Fibroblast of lung (primary cell): ENCODE data around the gene RIMS4. TPM values are rescaled to one million over a fixed set of nuclear protein-coding genes. Genes with fewer than 3 reads are reported as not detected.

ENCODE experiments used
- DNase-seq, 2 donors: peaks; one replicate each; pipeline versions ENCODE4 v3.0.0 to v3.0.0-alpha.2; 2010; ENCODE audit warnings: low read depth in 2 of 2
- H2AFZ ChIP-seq: 2 replicates; pipeline ENCODE4 v1.5.1; 2012; ENCODE audit warnings: low read length, control low read depth, inconsistent platforms
- H3K27ac ChIP-seq: 2 replicates; pipeline ENCODE4 v1.5.1; 2011; ENCODE audit warnings: low read length, control low read depth; ENCODE audit not compliant: insufficient read depth
- H3K27me3 ChIP-seq: 2 replicates; pipeline ENCODE4 v1.5.1; 2011; ENCODE audit warnings: mild to moderate bottlenecking, low read length; ENCODE audit not compliant: control insufficient read depth, insufficient read depth
- H3K36me3 ChIP-seq: 2 replicates; pipeline ENCODE4 v1.5.1; 2011; ENCODE audit warnings: low read length; ENCODE audit not compliant: control insufficient read depth, insufficient read depth
- H3K4me1 ChIP-seq: 2 replicates; pipeline ENCODE4 v1.5.1; 2011; ENCODE audit warnings: low read length; ENCODE audit not compliant: control insufficient read depth, insufficient read depth; ENCODE audit errors: extremely low read depth
- H3K4me2 ChIP-seq: 2 replicates; pipeline ENCODE4 v1.5.1; 2011; ENCODE audit warnings: low read length, control low read depth; ENCODE audit not compliant: insufficient read depth; ENCODE audit errors: extremely low read depth
- H3K4me3 ChIP-seq, 4 experiments: fragments of 200-600 bp in 1 of 4; sonication (generic) in 1 of 4; replicated peaks in 1 of 4; 2 replicates each; pipeline ENCODE4 v1.5.1; 2011 to 2016; ENCODE audit warnings: low read length in 4 of 4, low read depth in 3 of 4, mild to moderate bottlenecking in 3 of 4, control low read depth in 2 of 4, inconsistent platforms in 1 of 4, mixed read lengths in 1 of 4; ENCODE audit not compliant: insufficient read depth in 1 of 4; ENCODE audit errors: control extremely low read depth in 1 of 4
- H3K79me2 ChIP-seq: 2 replicates; pipeline ENCODE4 v1.5.1; 2012; ENCODE audit warnings: mild to moderate bottlenecking, low read length, inconsistent platforms; ENCODE audit not compliant: control insufficient read depth, insufficient read depth
- H3K9ac ChIP-seq: 2 replicates; pipeline ENCODE4 v1.5.1; 2011; ENCODE audit warnings: mild to moderate bottlenecking, low read length, control low read depth; ENCODE audit not compliant: insufficient read depth
- H3K9me3 ChIP-seq: 2 replicates; pipeline ENCODE4 v1.5.1; 2012; ENCODE audit warnings: low read depth, low read length; ENCODE audit not compliant: control insufficient read depth, insufficient read depth
- H4K20me1 ChIP-seq: 2 replicates; pipeline ENCODE4 v1.5.1; 2011; ENCODE audit warnings: low read length; ENCODE audit not compliant: control insufficient read depth, insufficient read depth; ENCODE audit errors: extremely low read depth
- EZH2 ChIP-seq: IDR thresholded peaks from 2 replicates; pipeline ENCODE4 v1.5.1; 2012; ENCODE audit warnings: low read length, control low read depth, mild to moderate bottlenecking; ENCODE audit errors: missing control alignments
- polyA plus RNA-seq, 2 donors: library from polyadenylated mRNA; depleted of rRNA in 1 of 2; stranded (reverse) in 1 of 2; unstranded in 1 of 2; fragments of >200 nt; gene quantifications; 2 replicates each; pipeline ENCODE4 v1.2.1, GENCODE V29; 2011 to 2012; ENCODE audit warnings: missing spikeins in 1 of 2
- total RNA-seq: library from RNA; depleted of rRNA; stranded (reverse); fragments of >200 nt; gene quantifications from 2 replicates; pipeline ENCODE4 v1.2.1, GENCODE V29; 2014
- TF ChIP-seq, protein P1 (sequence below), 2 donors: IDR thresholded peaks in 1 of 2; conservative IDR thresholded peaks in 1 of 2; 1 replicate in 1 of 2; 2 replicates in 1 of 2; pipeline ENCODE4 v1.5.1; 2011 to 2012; ENCODE audit warnings: low read length in 2 of 2, control low read depth in 1 of 2, inconsistent platforms in 1 of 2, low read depth in 1 of 2, mild to moderate bottlenecking in 1 of 2

RIMS4 gene
- total and polyA plus RNA-seq, 2 donors (not counting 1 experiment from before 2014, with no cell fraction given), result under 0.01 to 0.03 TPM

DNA sequence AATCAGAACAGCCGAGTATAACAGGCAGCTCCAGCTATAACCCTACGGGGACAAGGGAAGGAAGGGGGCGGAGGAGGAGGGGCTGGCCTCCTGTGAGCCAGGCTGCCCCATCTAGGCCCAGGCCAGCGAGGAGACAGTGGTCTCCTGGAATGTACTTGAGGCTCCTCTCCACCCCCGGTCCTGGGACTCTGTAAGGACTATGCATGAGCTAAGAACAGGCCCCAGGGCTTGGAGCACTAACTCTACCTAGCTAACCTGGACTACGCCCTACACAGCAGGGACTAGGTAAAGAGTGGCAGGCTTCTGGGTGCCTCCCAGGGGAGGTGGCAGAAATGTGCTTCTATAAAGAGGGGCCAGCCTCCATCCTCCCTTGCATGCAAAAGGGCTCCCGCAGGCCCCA, 55.8 kb downstream of the RIMS4 start:
- TF ChIP-seq, protein P1, sequence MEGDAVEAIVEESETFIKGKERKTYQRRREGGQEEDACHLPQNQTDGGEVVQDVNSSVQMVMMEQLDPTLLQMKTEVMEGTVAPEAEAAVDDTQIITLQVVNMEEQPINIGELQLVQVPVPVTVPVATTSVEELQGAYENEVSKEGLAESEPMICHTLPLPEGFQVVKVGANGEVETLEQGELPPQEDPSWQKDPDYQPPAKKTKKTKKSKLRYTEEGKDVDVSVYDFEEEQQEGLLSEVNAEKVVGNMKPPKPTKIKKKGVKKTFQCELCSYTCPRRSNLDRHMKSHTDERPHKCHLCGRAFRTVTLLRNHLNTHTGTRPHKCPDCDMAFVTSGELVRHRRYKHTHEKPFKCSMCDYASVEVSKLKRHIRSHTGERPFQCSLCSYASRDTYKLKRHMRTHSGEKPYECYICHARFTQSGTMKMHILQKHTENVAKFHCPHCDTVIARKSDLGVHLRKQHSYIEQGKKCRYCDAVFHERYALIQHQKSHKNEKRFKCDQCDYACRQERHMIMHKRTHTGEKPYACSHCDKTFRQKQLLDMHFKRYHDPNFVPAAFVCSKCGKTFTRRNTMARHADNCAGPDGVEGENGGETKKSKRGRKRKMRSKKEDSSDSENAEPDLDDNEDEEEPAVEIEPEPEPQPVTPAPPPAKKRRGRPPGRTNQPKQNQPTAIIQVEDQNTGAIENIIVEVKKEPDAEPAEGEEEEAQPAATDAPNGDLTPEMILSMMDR (conservative IDR thresholded peaks at IDR 0.05 in 1 of 2, IDR thresholded peaks at IDR 0.05 in 1 of 2; ENCODE audit: low read depth in 1 of 2, low read length in 2 of 2), result no peak
- no peak for TF ChIP-seq EZH2
- Histone ChIP-seq H3K9ac (no peak overlapping the region), H3K9me3 (no peaks in the 10 kb centered on the region), H2AFZ (no peak overlapping the region), H3K4me3 (no peak overlapping the region), H3K27ac (no peak overlapping the region), H4K20me1 (no peaks in the 10 kb centered on the region), H3K36me3 (no peaks in the 10 kb centered on the region), H3K79me2 (no peaks in the 10 kb centered on the region), H3K27me3 (peaks cover 10% of the 10 kb centered on the region), H3K4me1 (no peaks in the 10 kb centered on the region), H3K4me2 (no peak overlapping the region)
- DNase-seq, result no peak

DNA sequence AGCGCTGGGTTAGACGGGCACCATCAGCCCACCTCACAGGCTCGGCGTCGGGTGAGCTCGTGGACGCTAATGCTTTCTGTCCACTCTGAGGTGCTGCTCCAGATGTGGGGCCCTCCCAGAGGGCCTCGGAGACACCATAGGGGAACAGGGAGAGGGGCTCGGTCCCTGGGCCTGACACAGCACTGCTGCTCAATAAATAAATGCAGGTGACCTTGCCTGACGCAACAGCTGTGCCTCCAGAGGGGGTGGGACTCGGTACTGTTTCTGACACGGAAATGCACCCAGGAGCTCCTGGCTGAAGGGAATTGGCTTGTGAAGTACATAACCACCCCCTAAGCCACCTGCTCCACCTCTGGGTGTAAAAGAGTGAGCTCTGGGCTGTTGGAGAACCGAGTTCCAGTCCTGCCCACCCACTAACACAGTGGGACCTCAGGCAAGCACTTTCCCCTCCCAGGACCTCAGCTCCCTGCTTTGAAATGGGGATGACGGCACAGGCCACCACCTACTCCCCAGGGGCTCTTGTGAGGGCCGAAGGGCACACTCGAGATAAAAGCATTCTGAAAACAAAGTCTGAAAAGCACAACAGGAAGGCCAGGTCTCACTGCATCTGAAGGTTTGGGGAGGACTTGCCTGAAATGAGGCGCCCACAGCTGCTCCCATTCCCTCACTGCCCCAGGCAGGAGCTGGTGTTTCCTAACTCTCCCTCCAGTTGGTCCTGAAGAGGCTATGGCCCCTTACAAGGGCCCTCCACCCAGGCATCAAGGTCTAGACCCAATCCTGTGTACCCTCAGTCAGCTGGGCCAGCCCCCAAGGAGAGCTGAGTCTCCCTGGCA, 58.0 kb downstream of the RIMS4 start:
- no peak overlapping the region for H2AFZ ChIP-seq
- H3K4me1 ChIP-seq, result no peaks in the 10 kb centered on the region
- H3K4me3 ChIP-seq, result no peak overlapping the region
- H4K20me1 ChIP-seq, result no peaks in the 10 kb centered on the region
- TF ChIP-seq EZH2, result no peak
- TF ChIP-seq, protein P1 (conservative IDR thresholded peaks at IDR 0.05 in 1 of 2, IDR thresholded peaks at IDR 0.05 in 1 of 2; ENCODE audit: low read depth in 1 of 2, low read length in 2 of 2), result no peak
- no peak overlapping the region for H3K4me2 ChIP-seq
- no peaks in the 10 kb centered on the region for H3K9me3 ChIP-seq
- no peak for DNase-seq
- H3K36me3 ChIP-seq, result no peaks in the 10 kb centered on the region
- no peak overlapping the region for H3K9ac ChIP-seq
- H3K27me3 ChIP-seq, result peaks cover 20% of the 10 kb centered on the region
- no peak overlapping the region for H3K27ac ChIP-seq
- no peaks in the 10 kb centered on the region for H3K79me2 ChIP-seq

DNA sequence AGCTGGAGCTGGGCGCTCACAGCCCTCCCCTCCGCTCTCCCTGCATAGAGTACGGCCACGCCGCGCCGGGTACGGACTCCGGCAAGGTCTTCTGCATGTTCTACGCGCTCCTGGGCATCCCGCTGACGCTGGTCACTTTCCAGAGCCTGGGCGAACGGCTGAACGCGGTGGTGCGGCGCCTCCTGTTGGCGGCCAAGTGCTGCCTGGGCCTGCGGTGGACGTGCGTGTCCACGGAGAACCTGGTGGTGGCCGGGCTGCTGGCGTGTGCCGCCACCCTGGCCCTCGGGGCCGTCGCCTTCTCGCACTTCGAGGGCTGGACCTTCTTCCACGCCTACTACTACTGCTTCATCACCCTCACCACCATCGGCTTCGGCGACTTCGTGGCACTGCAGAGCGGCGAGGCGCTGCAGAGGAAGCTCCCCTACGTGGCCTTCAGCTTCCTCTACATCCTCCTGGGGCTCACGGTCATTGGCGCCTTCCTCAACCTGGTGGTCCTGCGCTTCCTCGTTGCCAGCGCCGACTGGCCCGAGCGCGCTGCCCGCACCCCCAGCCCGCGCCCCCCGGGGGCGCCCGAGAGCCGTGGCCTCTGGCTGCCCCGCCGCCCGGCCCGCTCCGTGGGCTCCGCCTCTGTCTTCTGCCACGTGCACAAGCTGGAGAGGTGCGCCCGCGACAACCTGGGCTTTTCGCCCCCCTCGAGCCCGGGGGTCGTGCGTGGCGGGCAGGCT, 60.1 kb downstream of the RIMS4 start:
- no peak overlapping the region for H3K4me2 ChIP-seq
- H3K36me3 ChIP-seq, result no peaks in the 10 kb centered on the region
- H3K4me3 ChIP-seq, result no peak overlapping the region
- no peak for TF ChIP-seq EZH2
- TF ChIP-seq, protein P1 (conservative IDR thresholded peaks at IDR 0.05 in 1 of 2, IDR thresholded peaks at IDR 0.05 in 1 of 2; ENCODE audit: low read depth in 1 of 2, low read length in 2 of 2), result no peak
- H3K79me2 ChIP-seq, result no peaks in the 10 kb centered on the region
- H3K27ac ChIP-seq, result no peak overlapping the region
- DNase-seq, result no peak
- peaks cover 38% of the 10 kb centered on the region for H3K27me3 ChIP-seq
- no peak overlapping the region for H3K9ac ChIP-seq
- no peaks in the 10 kb centered on the region for H4K20me1 ChIP-seq
- no peaks in the 10 kb centered on the region for H3K9me3 ChIP-seq
- H3K4me1 ChIP-seq, result peaks cover 3% of the 10 kb centered on the region
- H2AFZ ChIP-seq, result no peak overlapping the region
